ENCODE data around the gene GJB4.

DNA sequence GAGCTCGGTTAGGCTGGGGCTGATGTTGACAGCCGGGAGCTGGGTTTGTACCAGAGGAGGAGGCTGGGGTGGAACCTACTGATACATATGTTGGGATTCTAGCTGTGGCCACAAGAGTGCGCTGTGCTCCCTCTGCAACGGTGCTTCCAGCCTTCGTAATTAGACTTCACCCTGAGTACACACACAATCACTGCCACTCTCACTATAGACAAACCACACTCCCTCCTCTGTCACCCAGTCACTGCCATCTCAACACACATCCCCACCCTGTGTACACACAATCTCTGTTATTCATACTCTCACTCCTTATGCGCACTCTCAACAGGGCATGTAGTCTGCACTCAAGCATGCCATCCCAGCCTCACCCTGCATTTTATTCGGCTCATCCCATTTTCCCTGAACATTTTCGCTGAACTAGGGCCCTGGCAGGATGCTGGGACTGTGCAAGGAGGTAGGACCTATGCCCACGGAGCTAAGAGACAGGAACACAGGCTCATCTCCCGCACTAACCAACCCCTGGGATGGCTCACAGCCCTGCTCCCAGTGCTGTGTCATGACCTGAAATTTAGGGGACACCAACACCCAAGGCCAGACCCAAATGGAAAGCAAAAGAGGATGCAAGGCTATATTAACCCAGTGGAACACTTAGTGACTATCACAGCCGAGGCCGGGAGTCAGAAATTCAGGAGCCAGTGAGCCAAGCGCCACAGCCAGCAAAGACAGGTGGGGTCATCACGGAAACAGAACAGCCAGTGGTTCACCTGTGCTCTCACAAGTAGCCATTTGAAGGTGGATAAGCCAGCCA is 27.2 kb downstream of the GJB4 start:
- peak; percentile 87 for TF ChIP-seq CTCF (IDR thresholded peaks at IDR 0.05; ENCODE audit: low read depth, low read length, poor library complexity, severe bottlenecking)
- no peak for TF ChIP-seq EZH2phosphoT487 (IDR thresholded peaks at IDR 0.05; ENCODE audit: borderline replicate concordance, low read length)
